ENCODE results near the gene STRADB. TPM values are rescaled to one million over a fixed set of nuclear protein-coding genes. Genes with fewer than 3 reads are reported as not detected.

STRADB gene
- total and polyA plus RNA-seq, 2 of the 4 experiments (the other 2 are of a cell fraction): 14.9 to 31.5 TPM

GRCh38 chr2:201523506-201523905 lies 72.0 kb downstream of the STRADB start:
- peaks cover 3% of the 10 kb centered on the region; the same call in 1 of the 2 replicates for H3K9me1 ChIP-seq (ENCODE audit: insufficient read depth, low read length)
- no peak overlapping the region for H3K56ac ChIP-seq (ENCODE audit: extremely low read depth, insufficient read depth, low read length)
- no peaks in the 10 kb centered on the region for H3K79me1 ChIP-seq (ENCODE audit: low read depth in 1 of 2, low read length in 2 of 2)
- H4K8ac ChIP-seq (ENCODE audit: low read depth in 2 of 2, low read length in 2 of 2): no peak overlapping the region
- H4K20me1 ChIP-seq (ENCODE audit: insufficient read depth, low read length): no peaks in the 10 kb centered on the region
- H2BK120ac ChIP-seq (ENCODE audit: low read depth, low read length): no peak overlapping the region
- H4K5ac ChIP-seq (ENCODE audit: low read depth, low read length): no peak overlapping the region
- peaks cover 5% of the 10 kb centered on the region; the same call in 1 of the 2 replicates for H3K9me3 ChIP-seq (ENCODE audit: control insufficient read depth, insufficient read depth, low read length)
- in situ Hi-C loops (cut with MboI; ENCODE audit: low sequenced_read_pairs) (no loop called here), dilution Hi-C loops (cut with HindIII; ENCODE audit: low sequenced_read_pairs, unreplicated experiment) (no loop called here), intact Hi-C loops (cut with micrococcal nuclease) (no loop called here)
- no peak overlapping the region for H3K18ac ChIP-seq (ENCODE audit: low read depth, low read length)
- H3K23ac ChIP-seq (ENCODE audit: low read depth, low read length): no peak overlapping the region
- no TSS peak for BruUV-seq (replicated peaks)
- H4K91ac ChIP-seq (ENCODE audit: insufficient read depth, low read depth, low read length): no peak overlapping the region
- no peaks in the 10 kb centered on the region for H3K4me1 ChIP-seq (ENCODE audit: control insufficient read depth, insufficient read depth, low read length)
- H3K14ac ChIP-seq (replicated peaks; ENCODE audit: low read depth, low read length): no peak overlapping the region
- no peak for TF ChIP-seq SMC3 (IDR thresholded peaks at IDR 0.05; ENCODE audit: low read depth, low read length)
- TF ChIP-seq NFE2L2 (IDR thresholded peaks at IDR 0.05; ENCODE audit: low read depth, low read length): no peak
- TF ChIP-seq MXI1 (IDR thresholded peaks at IDR 0.05; ENCODE audit: borderline replicate concordance, low read depth, low read length): no peak
- TF ChIP-seq MAZ (IDR thresholded peaks at IDR 0.05; ENCODE audit: borderline replicate concordance, low read depth, low read length): no peak
- H2BK15ac ChIP-seq (ENCODE audit: low read depth, low read length): no peak overlapping the region
- DNase-seq (peak; percentile 32), ATAC-seq (ENCODE audit: low read depth) (no peak; the same call in 1 of the 2 replicates)
- no peak overlapping the region for H3K27ac ChIP-seq (ENCODE audit: insufficient read depth, low read length)
- ChIA-PET POLR2A (ENCODE audit: unreplicated experiment) (no interaction called here), CTCF (no interaction called here)
- no peaks in the 10 kb centered on the region for H3K36me3 ChIP-seq (ENCODE audit: control insufficient read depth, insufficient read depth, low read length)
- no peaks in the 10 kb centered on the region for H3K27me3 ChIP-seq (ENCODE audit: control insufficient read depth, insufficient read depth, low read length)
- H2BK5ac ChIP-seq (ENCODE audit: low read depth, low read length, poor library complexity, severe bottlenecking): no peak overlapping the region
- no peak overlapping the region for H2AK5ac ChIP-seq (ENCODE audit: low read depth, low read length)
- no peak overlapping the region for H3K9ac ChIP-seq (ENCODE audit: low read depth, low read length)
- no peak overlapping the region for H2BK20ac ChIP-seq (ENCODE audit: low read depth, low read length)
- H2AK9ac ChIP-seq (replicated peaks; ENCODE audit: low read depth, low read length, poor library complexity): no peak overlapping the region
- H3K4me3 ChIP-seq (ENCODE audit: insufficient read depth, low read depth, low read length): no peak overlapping the region
- H3K4me2 ChIP-seq (ENCODE audit: low read depth, low read length): no peak overlapping the region
- no CpG with 5 or more reads among the region's 1 CpG for WGBS, 2 experiments (ENCODE audit: extremely low coverage in 2 of 2, insufficient read length in 1 of 2)
- H3K4ac ChIP-seq (ENCODE audit: low read depth, low read length): no peak overlapping the region
- H2AFZ ChIP-seq (replicated peaks; ENCODE audit: low read length, poor library complexity): no peak overlapping the region

Small RNAs within 50 kb of the gene (microRNA-seq; reads per million reads assigned to microRNA genes)
- not detected for gene RF00019 (ENCODE audit: insufficient read depth, insufficient read length)

Small RNAs within 50 kb of the gene (small RNA-seq; reads per million reads assigned to genes)
- 0 reads per million in 5 experiments for gene RF00019

Other genes with a start within 250 kb of the STRADB start
- 17.0 and 18.6 TPM in 2 replicates for gene CASP8, start 191.2 kb upstream of the STRADB start, total RNA-seq (2012; rRNA removed)
- gene CASP8, start 191.2 kb upstream of the STRADB start, polyA plus RNA-seq (2012; rRNA removed): 11.1 and 13.1 TPM in 2 replicates
- gene FLACC1, start 94.4 kb upstream of the STRADB start, total RNA-seq (2012; rRNA removed): 0.54 and 0.56 TPM in 2 replicates
- gene FLACC1, start 94.4 kb upstream of the STRADB start, polyA plus RNA-seq (2012; rRNA removed): 0.11 and 0.32 TPM in 2 replicates
- gene TRAK2, start 282 bp upstream of the STRADB start, total RNA-seq (2012; rRNA removed): 48.9 and 65.4 TPM in 2 replicates
- 10.7 and 13.1 TPM in 2 replicates for gene TRAK2, start 282 bp upstream of the STRADB start, polyA plus RNA-seq (2012; rRNA removed)
- 46.9 and 58.8 TPM in 2 replicates for gene TMEM237, start 191.8 kb downstream of the STRADB start, total RNA-seq (2012; rRNA removed)
- gene TMEM237, start 191.8 kb downstream of the STRADB start, polyA plus RNA-seq (2012; rRNA removed): 27.8 and 29.4 TPM in 2 replicates
- 11.1 and 14.9 TPM in 2 replicates for gene MPP4, start 246.9 kb downstream of the STRADB start, total RNA-seq (2012; rRNA removed)
- gene MPP4, start 246.9 kb downstream of the STRADB start, polyA plus RNA-seq (2012; rRNA removed): 8.5 and 11.8 TPM in 2 replicates